Suprapubic skin (tissue), 4 donors: Measurements from ENCODE around the gene HCFC2. TPM values are rescaled to one million over a fixed set of nuclear protein-coding genes. Genes with fewer than 3 reads are reported as not detected.
A peak's percentile ranks its signal among the peaks of the same experiment; 100 is the strongest.

Experiments used
- DNase-seq, 2 donors: peaks; one replicate each; pipeline ENCODE4 v3.0.0-alpha.2; 2019; ENCODE audit warnings: low spot score in 2 of 2
- H3K27ac ChIP-seq: fragments of 200-600 bp; sonication (generic); one replicate; pipeline ENCODE4 v1.5.1; 2019
- H3K27me3 ChIP-seq: fragments of 200-600 bp; sonication (generic); one replicate; pipeline ENCODE4 v1.5.1; 2019
- H3K36me3 ChIP-seq: fragments of 200-600 bp; sonication (generic); one replicate; pipeline ENCODE4 v1.5.1; 2019
- H3K4me1 ChIP-seq: fragments of 200-600 bp; sonication (generic); one replicate; pipeline ENCODE4 v1.5.1; 2019
- H3K4me3 ChIP-seq: fragments of 200-600 bp; sonication (generic); one replicate; pipeline ENCODE4 v1.5.1; 2019; ENCODE audit warnings: mild to moderate bottlenecking
- H3K9me3 ChIP-seq: fragments of 200-600 bp; sonication (generic); one replicate; pipeline ENCODE4 v1.5.1; 2019
- EP300 ChIP-seq: sonication (generic); formaldehyde crosslinking; IDR thresholded peaks from one replicate; pipeline ENCODE4 v1.6.1; 2017; ENCODE audit warnings: antibody characterized with exemption
- POLR2A ChIP-seq, 2 donors: fragments of 450-650 bp; IDR thresholded peaks; one replicate each; pipeline ENCODE4 v1.6.1; 2017; ENCODE audit warnings: antibody characterized with exemption in 2 of 2, mild to moderate bottlenecking in 2 of 2, moderate library complexity in 2 of 2
- POLR2AphosphoS5 ChIP-seq, 3 donors: sonication (generic); formaldehyde crosslinking; IDR thresholded peaks; one replicate each; pipeline ENCODE4 v1.6.1; 2017; ENCODE audit warnings: antibody characterized with exemption in 3 of 3
- WGBS: methylation state at CpG from one replicate; pipeline ENCODE4 v1.1.5; 2018; 5-methylcytosine and 5-hydroxymethylcytosine counted together
- total RNA-seq, 4 donors: library from RNA; depleted of rRNA; stranded (reverse); fragments of >200 nt; gene quantifications; one replicate each; pipeline ENCODE4 v1.1.0, GENCODE V29; 2016
- TF ChIP-seq, protein P1 (sequence below), 2 donors: fragments of 200-600 bp in 1 of 2; fragments of 450-650 bp in 1 of 2; sonication (generic) in 1 of 2; IDR thresholded peaks; one replicate each; pipeline ENCODE4 v1.5.1; 2016 to 2019; ENCODE audit warnings: antibody characterized with exemption in 2 of 2, mild to moderate bottlenecking in 1 of 2, moderate library complexity in 1 of 2

Gene HCFC2
- total RNA-seq, 4 donors from 2014 or later: 16.9 to 28.1 (median 20.0) TPM

DNA sequence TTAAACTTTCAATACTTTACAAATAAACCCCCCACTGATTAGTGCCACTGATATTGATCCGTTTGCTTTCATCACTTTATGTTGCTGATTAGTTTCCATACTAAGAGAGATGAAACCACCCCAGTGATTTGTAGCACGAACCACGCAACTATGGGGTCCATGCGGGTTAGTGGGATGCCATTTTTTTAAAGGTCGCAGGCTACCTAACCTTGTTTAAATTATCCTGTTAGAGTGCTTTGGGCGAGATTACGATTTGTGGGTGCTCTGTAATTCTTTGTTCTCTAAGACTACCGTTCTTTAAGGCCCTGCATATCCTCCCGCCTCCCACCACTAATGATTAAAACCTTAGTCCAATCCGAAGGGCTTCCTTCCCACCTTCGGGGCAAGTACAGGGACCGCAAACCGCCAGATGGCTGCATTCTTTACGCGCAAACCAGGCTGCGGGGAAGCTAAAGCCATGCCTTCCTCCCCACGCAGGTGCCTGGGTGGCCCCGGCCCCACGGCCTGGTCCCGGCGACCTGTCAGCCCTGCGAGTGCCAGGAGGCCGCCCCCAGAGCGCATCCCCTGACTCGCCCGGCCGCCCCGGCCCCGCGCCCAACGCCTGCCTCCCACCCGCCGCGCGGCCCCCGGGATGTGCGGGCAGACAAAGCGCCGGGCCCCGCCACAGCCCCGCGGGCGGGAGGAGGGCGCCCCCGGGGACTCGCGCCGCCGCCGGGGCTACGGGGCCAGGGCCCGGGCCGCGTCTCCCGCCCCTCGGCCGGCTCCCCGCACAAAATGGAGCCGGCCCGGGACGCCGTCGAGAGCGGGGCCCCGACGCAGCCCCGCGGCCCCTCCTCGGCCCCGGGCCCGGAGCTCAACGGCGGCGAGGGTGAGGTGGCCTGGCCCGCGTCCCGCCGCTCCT is 72.9 kb downstream of the HCFC2 start:
- no peaks in the 10 kb centered on the region for H3K27me3 ChIP-seq
- no peaks in the 10 kb centered on the region for H3K9me3 ChIP-seq
- peaks cover 14% of the 10 kb centered on the region for H3K36me3 ChIP-seq
- DNase-seq: peak; percentile 74 to 80
- under 1% methylated on average over 16 of the region's 78 CpGs for WGBS
- peak overlapping the region; percentile 82 for H3K4me3 ChIP-seq
- no peak for TF ChIP-seq POLR2AphosphoS5 (IDR thresholded peaks at IDR 0.05)
- TF ChIP-seq POLR2A (IDR thresholded peaks at IDR 0.05): no peak
- no peak for TF ChIP-seq EP300
- TF ChIP-seq, protein P1, sequence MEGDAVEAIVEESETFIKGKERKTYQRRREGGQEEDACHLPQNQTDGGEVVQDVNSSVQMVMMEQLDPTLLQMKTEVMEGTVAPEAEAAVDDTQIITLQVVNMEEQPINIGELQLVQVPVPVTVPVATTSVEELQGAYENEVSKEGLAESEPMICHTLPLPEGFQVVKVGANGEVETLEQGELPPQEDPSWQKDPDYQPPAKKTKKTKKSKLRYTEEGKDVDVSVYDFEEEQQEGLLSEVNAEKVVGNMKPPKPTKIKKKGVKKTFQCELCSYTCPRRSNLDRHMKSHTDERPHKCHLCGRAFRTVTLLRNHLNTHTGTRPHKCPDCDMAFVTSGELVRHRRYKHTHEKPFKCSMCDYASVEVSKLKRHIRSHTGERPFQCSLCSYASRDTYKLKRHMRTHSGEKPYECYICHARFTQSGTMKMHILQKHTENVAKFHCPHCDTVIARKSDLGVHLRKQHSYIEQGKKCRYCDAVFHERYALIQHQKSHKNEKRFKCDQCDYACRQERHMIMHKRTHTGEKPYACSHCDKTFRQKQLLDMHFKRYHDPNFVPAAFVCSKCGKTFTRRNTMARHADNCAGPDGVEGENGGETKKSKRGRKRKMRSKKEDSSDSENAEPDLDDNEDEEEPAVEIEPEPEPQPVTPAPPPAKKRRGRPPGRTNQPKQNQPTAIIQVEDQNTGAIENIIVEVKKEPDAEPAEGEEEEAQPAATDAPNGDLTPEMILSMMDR (IDR thresholded peaks at IDR 0.05): no peak
- peak overlapping the region; percentile 95 for H3K27ac ChIP-seq
- H3K4me1 ChIP-seq: peaks cover 31% of the 10 kb centered on the region

DNA sequence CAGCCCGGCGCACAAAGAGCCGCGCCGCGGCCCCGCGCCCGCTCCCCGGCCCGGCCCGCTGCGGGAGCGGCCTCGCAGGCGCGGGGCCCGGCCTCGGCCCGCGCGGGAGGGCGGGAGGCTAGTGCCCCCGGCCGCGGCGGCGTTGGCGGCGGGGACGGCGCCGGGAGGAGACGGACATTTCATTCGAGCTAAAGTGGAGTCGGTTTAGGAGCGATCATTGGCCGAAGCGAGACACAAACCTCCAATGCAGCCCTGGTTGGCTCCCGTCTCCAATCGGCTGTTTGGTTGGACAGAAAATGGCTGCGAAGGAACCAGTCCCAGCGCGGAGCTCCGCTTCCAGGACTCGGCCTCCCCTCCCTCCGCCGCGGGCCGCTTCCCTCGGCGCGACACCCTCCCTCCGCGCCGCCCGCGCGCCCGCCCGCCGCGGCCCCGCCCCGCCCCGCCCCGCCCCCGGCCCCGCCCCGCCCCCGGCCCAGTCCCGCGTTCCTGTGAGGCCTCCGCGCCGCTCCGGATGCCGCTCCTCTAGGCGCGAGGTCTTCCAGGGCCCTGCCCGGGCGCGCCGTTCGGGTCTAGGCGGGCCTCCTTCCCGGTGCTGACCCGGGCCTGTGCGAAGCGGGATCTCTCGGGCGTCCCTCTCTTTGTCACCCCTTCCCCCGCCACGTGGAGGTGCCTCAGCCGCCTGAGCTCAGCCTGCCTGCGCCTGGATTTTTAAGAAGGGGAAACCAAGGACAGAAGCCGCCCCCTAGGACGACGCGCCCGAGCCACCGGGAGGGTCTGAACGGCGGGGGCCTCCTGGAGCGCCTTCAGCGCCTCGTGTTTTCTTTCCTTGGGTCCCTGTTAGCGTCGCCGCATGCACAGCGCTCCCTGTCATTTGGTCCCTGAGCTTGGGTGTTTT is 73.8 kb downstream of the HCFC2 start, which contains the start of gene NFYB:
NFYB (minus strand) TSS at position 309 of the 895 bp plus-strand sequence. CDS start 2,757 bp downstream, outside the sequence.
- peak within 1 kb of the TSS; percentile 82 for H3K4me3 ChIP-seq
- TF ChIP-seq POLR2AphosphoS5 (IDR thresholded peaks at IDR 0.05) (peak in 2 of 3 donors; percentile 59 to 78), EP300 (no peak), POLR2A (IDR thresholded peaks at IDR 0.05) (peak; percentile 15 to 80)
- TF ChIP-seq, protein P1 (IDR thresholded peaks at IDR 0.05): no peak
- no peaks in the 10 kb centered on the region for H3K9me3 ChIP-seq
- H3K36me3 ChIP-seq: peaks cover 5% of the 10 kb centered on the region
- 29% methylated on average over 6 of the region's 111 CpGs for WGBS
- peak within 1 kb of the TSS; percentile 95 for H3K27ac ChIP-seq
- no peaks in the 10 kb centered on the region for H3K27me3 ChIP-seq
- peak; percentile 97 to 98 for DNase-seq
- H3K4me1 ChIP-seq: peaks cover 31% of the 10 kb centered on the region

DNA sequence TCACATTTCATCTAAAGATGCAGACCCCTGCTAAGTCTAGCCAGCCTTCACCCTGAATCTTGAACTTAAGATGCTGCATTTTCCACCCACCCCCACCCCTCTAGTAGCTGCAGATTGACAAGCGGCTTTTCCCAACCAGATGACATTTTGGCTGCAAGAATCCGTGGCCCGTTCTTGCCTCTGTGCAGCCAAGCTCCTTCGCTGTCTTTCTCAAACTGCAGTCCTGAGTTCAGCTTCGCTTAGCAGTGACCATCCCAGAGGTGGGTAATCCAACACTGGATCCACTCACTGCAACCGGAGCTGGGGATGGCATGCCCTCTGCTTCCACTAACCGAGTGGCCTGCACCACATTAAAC is 74.4 kb downstream of the HCFC2 start:
- WGBS: 60% methylated on average over 7 of the region's 7 CpGs
- DNase-seq: peak in 1 of 2 donors; percentile 63
- Histone ChIP-seq H3K27me3 (no peaks in the 10 kb centered on the region), H3K36me3 (peaks cover 3% of the 10 kb centered on the region), H3K9me3 (no peaks in the 10 kb centered on the region), H3K4me1 (peaks cover 31% of the 10 kb centered on the region), H3K4me3 (peak overlapping the region; percentile 82), H3K27ac (peak overlapping the region; percentile 85)
- no peak for TF ChIP-seq POLR2A (IDR thresholded peaks at IDR 0.05)
- TF ChIP-seq, protein P1 (IDR thresholded peaks at IDR 0.05): no peak
- no peak for TF ChIP-seq EP300

DNA sequence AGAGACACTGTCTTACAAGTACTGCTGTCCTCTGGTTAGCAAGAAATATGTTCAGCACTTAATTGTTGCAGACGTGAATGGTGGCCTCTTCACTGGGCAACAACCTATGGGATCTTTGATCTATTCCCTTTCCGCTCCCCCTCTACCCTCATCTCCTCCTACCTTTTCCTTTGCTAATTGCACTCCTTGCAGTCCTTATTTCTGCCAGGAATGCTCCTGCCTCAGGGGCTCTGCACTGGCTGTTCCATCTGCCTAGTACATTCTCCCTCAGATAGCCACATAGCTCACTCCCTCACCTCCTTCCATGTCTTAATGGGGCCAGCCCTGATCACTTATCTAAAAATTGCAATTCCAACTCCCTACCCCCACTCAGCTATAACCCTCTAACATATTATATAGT is 78.2 kb downstream of the HCFC2 start:
- Histone ChIP-seq H3K9me3 (no peaks in the 10 kb centered on the region), H3K36me3 (no peaks in the 10 kb centered on the region), H3K4me3 (no peak overlapping the region), H3K27ac (no peak overlapping the region), H3K4me1 (peaks cover 7% of the 10 kb centered on the region), H3K27me3 (no peaks in the 10 kb centered on the region)
- no peak for DNase-seq
- TF ChIP-seq POLR2AphosphoS5 (IDR thresholded peaks at IDR 0.05) (no peak), EP300 (no peak), POLR2A (IDR thresholded peaks at IDR 0.05) (no peak)
- TF ChIP-seq, protein P1 (IDR thresholded peaks at IDR 0.05): no peak
- WGBS: 77% methylated on average over 2 of the region's 2 CpGs
